Lower lobe of right lung (tissue), 2 donors: ENCODE measurements around the gene ZNF69. TPM values are rescaled to one million over a fixed set of nuclear protein-coding genes. Genes with fewer than 3 reads are reported as not detected.
"Not testable (repeated sequence)": the region's sequence is repeated elsewhere in the genome, so short reads cannot be mapped to it uniquely, and the experiment has no call there.

Experiments
- ATAC-seq, 2 donors: fragments of 200-7000 bp; cut with Tn5 transposase; one replicate each; pipeline ENCODE4 v1.9.1; 2020 to 2022; ENCODE audit warnings: mild to moderate bottlenecking in 2 of 2, moderate library complexity in 2 of 2
- DNase-seq: peaks from one replicate; pipeline ENCODE4 v3.0.0-alpha.2; 2020
- H3K27ac ChIP-seq: fragments of 200-600 bp; one replicate; pipeline ENCODE4 v1.8.0; 2022
- H3K27me3 ChIP-seq: fragments of 200-600 bp; one replicate; pipeline ENCODE4 v1.8.0; 2022; ENCODE audit warnings: low read depth
- H3K36me3 ChIP-seq: fragments of 200-600 bp; one replicate; pipeline ENCODE4 v1.8.0; 2022; ENCODE audit warnings: mild to moderate bottlenecking
- H3K4me1 ChIP-seq: fragments of 200-600 bp; one replicate; pipeline ENCODE4 v1.8.0; 2022
- H3K4me3 ChIP-seq: fragments of 200-600 bp; one replicate; pipeline ENCODE4 v1.8.0; 2022; ENCODE audit warnings: mild to moderate bottlenecking
- H3K9me3 ChIP-seq: fragments of 200-600 bp; one replicate; pipeline ENCODE4 v1.8.0; 2022
- intact Hi-C: fragments of 100-400 bp; cut with DNase I; formaldehyde crosslinking; loops from one replicate; pipeline ENCODE4 v1.11.0; 2022
- total RNA-seq: library from RNA; stranded (reverse); fragmentation: NEBNext Ultra II Directional; extraction: Animal tissue kit (Norgen Biotek cat#: 25700); gene quantifications from one replicate; pipeline ENCODE4 v1.2.1, GENCODE V29; 2021
- TF ChIP-seq, protein P1 (sequence below): fragments of 200-600 bp; IDR thresholded peaks from one replicate; pipeline ENCODE4 v1.8.0; 2022; ENCODE audit warnings: antibody characterized with exemption, mild to moderate bottlenecking
- donor health status: DM: no; HTN: yes; CAD: no; lungs with severe emphysema.

The ZNF69 gene
- total RNA-seq, 1 donor from 2014 or later = 12.2 TPM

DNA sequence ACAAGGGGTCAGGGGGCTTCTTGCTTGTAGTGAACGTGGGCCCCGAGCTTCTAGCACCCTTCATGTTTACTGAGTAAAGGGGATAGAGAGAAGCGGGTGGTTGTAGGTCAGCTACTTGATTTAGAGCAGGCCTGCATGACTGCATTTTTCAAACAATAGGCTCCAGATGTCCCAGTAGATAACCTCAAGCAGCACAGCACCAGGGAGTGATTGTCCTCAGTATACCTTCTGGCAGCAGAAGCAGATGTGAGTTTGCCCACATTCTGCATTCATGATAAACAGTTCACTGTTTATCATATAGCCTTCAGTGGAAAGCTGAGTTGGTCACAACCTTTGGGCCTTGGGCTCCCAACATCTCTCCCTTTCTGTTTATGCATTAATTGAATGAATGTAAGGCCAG, 34.2 kb upstream of the ZNF69 start:
- no peaks in the 10 kb centered on the region for H3K9me3 ChIP-seq
- no peak overlapping the region for H3K4me3 ChIP-seq
- peaks cover 4% of the 10 kb centered on the region for H3K36me3 ChIP-seq
- intact Hi-C loops = no loop called here
- H3K27ac ChIP-seq = no peak overlapping the region
- TF ChIP-seq, protein P1, sequence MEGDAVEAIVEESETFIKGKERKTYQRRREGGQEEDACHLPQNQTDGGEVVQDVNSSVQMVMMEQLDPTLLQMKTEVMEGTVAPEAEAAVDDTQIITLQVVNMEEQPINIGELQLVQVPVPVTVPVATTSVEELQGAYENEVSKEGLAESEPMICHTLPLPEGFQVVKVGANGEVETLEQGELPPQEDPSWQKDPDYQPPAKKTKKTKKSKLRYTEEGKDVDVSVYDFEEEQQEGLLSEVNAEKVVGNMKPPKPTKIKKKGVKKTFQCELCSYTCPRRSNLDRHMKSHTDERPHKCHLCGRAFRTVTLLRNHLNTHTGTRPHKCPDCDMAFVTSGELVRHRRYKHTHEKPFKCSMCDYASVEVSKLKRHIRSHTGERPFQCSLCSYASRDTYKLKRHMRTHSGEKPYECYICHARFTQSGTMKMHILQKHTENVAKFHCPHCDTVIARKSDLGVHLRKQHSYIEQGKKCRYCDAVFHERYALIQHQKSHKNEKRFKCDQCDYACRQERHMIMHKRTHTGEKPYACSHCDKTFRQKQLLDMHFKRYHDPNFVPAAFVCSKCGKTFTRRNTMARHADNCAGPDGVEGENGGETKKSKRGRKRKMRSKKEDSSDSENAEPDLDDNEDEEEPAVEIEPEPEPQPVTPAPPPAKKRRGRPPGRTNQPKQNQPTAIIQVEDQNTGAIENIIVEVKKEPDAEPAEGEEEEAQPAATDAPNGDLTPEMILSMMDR = no peak
- no peaks in the 10 kb centered on the region for H3K27me3 ChIP-seq
- DNase-seq = no peak
- no peak for ATAC-seq
- peaks cover 13% of the 10 kb centered on the region for H3K4me1 ChIP-seq

DNA sequence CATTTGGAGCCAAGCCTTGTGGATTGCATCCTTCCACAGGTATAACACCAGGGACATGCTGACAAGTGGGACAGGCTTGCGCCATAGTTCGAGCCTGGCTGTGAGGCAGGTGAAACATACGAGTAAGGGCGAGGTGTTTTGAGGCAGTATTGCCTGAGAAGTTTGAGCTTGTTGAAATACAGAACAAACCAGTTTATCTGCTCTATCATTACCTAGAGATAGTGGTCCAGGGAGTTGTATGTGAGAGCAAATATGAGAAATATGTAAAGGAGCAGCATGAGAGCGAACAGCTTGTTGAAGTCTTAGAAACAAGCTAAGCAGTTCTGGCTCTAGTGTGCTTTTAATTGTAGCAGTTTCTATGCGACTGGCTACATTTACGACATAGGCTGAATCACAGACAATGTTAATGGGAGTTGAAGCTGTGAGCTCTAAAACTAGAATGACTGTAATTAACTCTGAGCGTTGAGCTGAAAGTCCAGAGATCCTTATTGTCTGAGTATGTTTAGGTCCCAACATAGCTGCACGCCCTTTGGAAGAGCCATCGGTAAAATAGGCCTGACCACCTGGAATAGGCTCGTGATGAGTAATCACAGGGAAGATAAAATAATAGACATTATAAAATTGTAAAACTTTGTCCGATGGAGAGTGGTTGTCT, 30.9 kb upstream of the ZNF69 start:
- ATAC-seq (peak; percentile 90 to 94), DNase-seq (peak; percentile 66)
- intact Hi-C loops = no loop called here
- TF ChIP-seq, protein P1 = no peak
- H3K27ac ChIP-seq = peak overlapping the region; percentile 24
- H3K9me3 ChIP-seq = peaks cover 9% of the 10 kb centered on the region
- H3K4me1 ChIP-seq = no peaks in the 10 kb centered on the region
- peaks cover 4% of the 10 kb centered on the region for H3K36me3 ChIP-seq
- H3K4me3 ChIP-seq = no peak overlapping the region
- no peaks in the 10 kb centered on the region for H3K27me3 ChIP-seq

DNA sequence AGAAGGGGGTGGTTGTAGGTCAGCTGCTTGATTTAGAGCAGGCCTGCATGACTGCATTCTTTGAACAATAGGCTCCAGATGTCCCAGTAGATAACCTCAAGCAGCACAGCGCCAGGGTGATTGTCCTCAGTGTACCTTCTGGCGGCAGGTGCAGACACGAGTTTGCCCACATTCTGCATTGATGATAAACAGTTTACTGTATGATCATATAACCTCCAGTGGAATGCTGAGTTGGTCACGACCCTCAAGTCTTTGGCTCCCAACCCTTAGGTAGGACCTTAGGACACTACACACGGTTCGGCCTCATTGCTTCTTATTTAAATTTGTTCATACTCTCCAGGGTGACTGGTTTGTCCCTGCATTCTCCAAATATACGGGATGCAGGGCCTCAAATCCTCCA, 26.9 kb upstream of the ZNF69 start:
- ATAC-seq (no peak), DNase-seq (no peak)
- TF ChIP-seq, protein P1 = no peak
- no peak overlapping the region for H3K27ac ChIP-seq
- no peaks in the 10 kb centered on the region for H3K36me3 ChIP-seq
- peaks cover 43% of the 10 kb centered on the region for H3K9me3 ChIP-seq
- no peaks in the 10 kb centered on the region for H3K4me1 ChIP-seq
- no peak overlapping the region for H3K4me3 ChIP-seq
- H3K27me3 ChIP-seq = no peaks in the 10 kb centered on the region
- intact Hi-C loops = no loop called here

DNA sequence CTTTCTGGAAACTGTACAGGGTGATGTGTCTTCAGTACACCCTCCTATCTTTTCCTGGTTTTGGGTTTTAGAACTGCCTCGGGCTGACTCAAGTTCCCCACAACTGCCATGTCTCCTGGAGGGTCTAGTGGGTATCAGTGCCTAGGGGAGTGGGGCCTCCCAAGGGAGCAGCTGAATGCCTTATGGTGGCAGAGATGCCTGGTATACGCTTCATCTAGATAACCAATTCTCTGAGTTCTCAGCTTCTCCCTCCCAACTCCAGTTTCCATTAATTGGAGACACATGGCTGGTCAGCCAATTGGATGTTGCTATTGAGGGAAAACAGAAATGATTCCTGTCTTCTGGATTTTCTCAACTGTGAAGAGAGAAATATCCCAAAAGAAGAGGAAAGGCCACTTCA, 26.3 kb upstream of the ZNF69 start:
- Histone ChIP-seq H3K36me3 (peaks cover under 1% of the 10 kb centered on the region), H3K4me1 (no peaks in the 10 kb centered on the region), H3K27ac (no peak overlapping the region), H3K27me3 (no peaks in the 10 kb centered on the region), H3K4me3 (no peak overlapping the region), H3K9me3 (peaks cover 46% of the 10 kb centered on the region)
- DNase-seq (no peak), ATAC-seq (no peak)
- intact Hi-C loops = no loop called here
- TF ChIP-seq, protein P1 = no peak

DNA sequence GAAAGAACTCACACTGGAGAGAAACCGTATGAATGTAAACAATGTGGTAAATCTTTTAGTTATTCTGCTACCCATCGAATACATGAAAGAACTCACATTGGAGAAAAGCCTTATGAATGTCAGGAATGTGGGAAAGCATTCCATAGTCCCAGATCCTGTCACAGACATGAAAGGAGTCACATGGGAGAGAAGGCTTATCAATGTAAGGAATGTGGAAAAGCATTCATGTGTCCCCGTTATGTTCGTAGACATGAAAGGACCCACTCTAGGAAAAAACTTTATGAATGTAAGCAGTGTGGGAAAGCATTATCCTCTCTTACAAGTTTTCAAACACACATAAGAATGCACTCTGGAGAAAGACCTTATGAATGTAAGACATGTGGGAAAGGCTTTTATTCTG, 19.8 kb upstream of the ZNF69 start:
- ATAC-seq, DNase-seq, H3K27me3 ChIP-seq, H3K4me3 ChIP-seq, intact Hi-C loops, H3K4me1 ChIP-seq, H3K27ac ChIP-seq: not testable (repeated sequence)
- H3K9me3 ChIP-seq = peaks cover 79% of the 10 kb centered on the region
- H3K36me3 ChIP-seq = peaks cover 24% of the 10 kb centered on the region

DNA sequence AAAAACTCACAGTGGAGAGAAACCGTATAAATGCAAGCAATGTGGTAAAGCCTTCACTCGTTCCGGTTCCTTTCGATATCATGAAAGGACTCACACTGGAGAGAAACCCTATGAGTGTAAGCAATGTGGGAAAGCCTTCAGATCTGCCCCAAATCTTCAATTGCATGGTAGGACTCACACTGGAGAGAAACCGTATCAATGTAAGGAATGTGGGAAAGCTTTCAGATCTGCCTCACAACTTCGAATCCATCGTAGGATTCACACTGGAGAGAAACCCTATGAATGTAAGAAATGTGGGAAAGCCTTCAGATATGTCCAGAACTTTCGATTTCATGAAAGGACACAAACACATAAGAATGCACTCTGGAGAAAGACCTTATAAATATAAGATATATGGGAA, 19.4 kb upstream of the ZNF69 start:
- ATAC-seq = no peak
- Histone ChIP-seq H3K4me1 (no peaks in the 10 kb centered on the region), H3K27ac (no peak overlapping the region), H3K27me3 (no peaks in the 10 kb centered on the region), H3K36me3 (peaks cover 24% of the 10 kb centered on the region), H3K9me3 (peaks cover 76% of the 10 kb centered on the region), H3K4me3 (no peak overlapping the region)
- TF ChIP-seq, protein P1 = no peak
- intact Hi-C loops = no loop called here
- DNase-seq = no peak
